Measurements from ENCODE around the gene OSER1. TPM values are rescaled to one million over a fixed set of nuclear protein-coding genes. Genes with fewer than 3 reads are reported as not detected.

Gene OSER1
- total and polyA plus RNA-seq, 2 of the 8 experiments (the other 6 are each of a cell fraction or from before 2014, with no cell fraction given) = 24.5 to 31.8 TPM

- TF ChIP-seq PHF8 (conservative IDR thresholded peaks at IDR 0.05; ENCODE audit: low read depth, low read length) (no peak), YY1 (IDR thresholded peaks at IDR 0.05; ENCODE audit: low read depth, low read length) (no peak)
These were observed 2.2 kb upstream of the OSER1 start (continued) for GRCh38 chr20:44212792-44213191.
